ENCODE results near the gene BBS9. TPM values are rescaled to one million over a fixed set of nuclear protein-coding genes. Genes with fewer than 3 reads are reported as not detected.
A peak's percentile ranks its signal among the peaks of the same experiment; 100 is the strongest.

Gene BBS9
- total and polyA plus RNA-seq, 9 of the 15 experiments (the other 6 are each of a cell fraction or from before 2014, with no cell fraction given) = 0.77 to 3.3 (median 2.4) TPM

Small RNAs within 50 kb of the gene (small RNA-seq; reads per million reads assigned to genes)
- gene AC007312.1 (not detected), gene AC074338.1 (not detected), gene RNA5SP229 (1.8 reads per million, percentile 79 among the genes with 10 or more reads in this experiment)

Other genes with a start within 250 kb of the BBS9 start
- 27.3 and 27.8 TPM in 2 replicates for gene KBTBD2, start 237.8 kb upstream of the BBS9 start, total RNA-seq (2014; rRNA removed)
- gene KBTBD2, start 237.8 kb upstream of the BBS9 start, total RNA-seq (2014; rRNA removed; fragmentation: Illumina TruSeq; extraction: Trizol) = 40.3 and 50.3 TPM in 2 replicates
- gene KBTBD2, start 237.8 kb upstream of the BBS9 start, total RNA-seq (2015; rRNA removed; fragmentation: Illumina TruSeq; extraction: Trizol) = 33.8 and 35.8 TPM in 2 replicates
- gene KBTBD2, start 237.8 kb upstream of the BBS9 start, total RNA-seq (2021) = 27.0 and 31.4 TPM in 2 replicates
- gene KBTBD2, start 237.8 kb upstream of the BBS9 start, polyA plus RNA-seq (2011; rRNA removed) = 49.8 and 62.2 TPM in 2 replicates
- gene KBTBD2, start 237.8 kb upstream of the BBS9 start, polyA plus RNA-seq (2014; fragmentation: Illumina TruSeq; extraction: Trizol) = 29.1 and 35.2 TPM in 2 replicates
- gene KBTBD2, start 237.8 kb upstream of the BBS9 start, polyA plus RNA-seq (2014; fragmentation: Nextera tagmentation; extraction: Ambion mirVana) = 10 to 100 TPM; 22.8 to 22.9 TPM
- 27.4 and 30.8 TPM in 2 replicates for gene KBTBD2, start 237.8 kb upstream of the BBS9 start, polyA plus RNA-seq (2014; rRNA removed)
- 14.4 and 18.6 TPM in 2 replicates for gene FKBP9, start 172.1 kb upstream of the BBS9 start, total RNA-seq (2014; rRNA removed)
- gene FKBP9, start 172.1 kb upstream of the BBS9 start, total RNA-seq (2014; rRNA removed; fragmentation: Illumina TruSeq; extraction: Trizol) = 18.8 and 19.2 TPM in 2 replicates
- gene FKBP9, start 172.1 kb upstream of the BBS9 start, total RNA-seq (2015; rRNA removed; fragmentation: Illumina TruSeq; extraction: Trizol) = 17.0 and 17.8 TPM in 2 replicates
- gene FKBP9, start 172.1 kb upstream of the BBS9 start, total RNA-seq (2021) = 23.7 and 27.2 TPM in 2 replicates
- 15.9 and 18.6 TPM in 2 replicates for gene FKBP9, start 172.1 kb upstream of the BBS9 start, polyA plus RNA-seq (2011; rRNA removed)
- gene FKBP9, start 172.1 kb upstream of the BBS9 start, polyA plus RNA-seq (2014; fragmentation: Illumina TruSeq; extraction: Trizol) = 15.8 and 16.7 TPM in 2 replicates
- 1 to 10 TPM; 5.9 to 8.1 TPM for gene FKBP9, start 172.1 kb upstream of the BBS9 start, polyA plus RNA-seq (2014; fragmentation: Nextera tagmentation; extraction: Ambion mirVana)
- gene FKBP9, start 172.1 kb upstream of the BBS9 start, polyA plus RNA-seq (2014; rRNA removed) = 10.9 and 12.2 TPM in 2 replicates
- gene NT5C3A, start 66.8 kb upstream of the BBS9 start, total RNA-seq (2014; rRNA removed) = 42.9 and 45.1 TPM in 2 replicates
- 60.1 and 62.7 TPM in 2 replicates for gene NT5C3A, start 66.8 kb upstream of the BBS9 start, total RNA-seq (2014; rRNA removed; fragmentation: Illumina TruSeq; extraction: Trizol)
- gene NT5C3A, start 66.8 kb upstream of the BBS9 start, total RNA-seq (2015; rRNA removed; fragmentation: Illumina TruSeq; extraction: Trizol) = 38.8 and 43.4 TPM in 2 replicates
- 33.1 and 36.1 TPM in 2 replicates for gene NT5C3A, start 66.8 kb upstream of the BBS9 start, total RNA-seq (2021)
- gene NT5C3A, start 66.8 kb upstream of the BBS9 start, polyA plus RNA-seq (2011; rRNA removed) = 34.6 and 43.1 TPM in 2 replicates
- gene NT5C3A, start 66.8 kb upstream of the BBS9 start, polyA plus RNA-seq (2014; fragmentation: Illumina TruSeq; extraction: Trizol) = 40.0 and 41.7 TPM in 2 replicates
- gene NT5C3A, start 66.8 kb upstream of the BBS9 start, polyA plus RNA-seq (2014; fragmentation: Nextera tagmentation; extraction: Ambion mirVana) = 10 to 100 TPM; 18.6 to 27.0 TPM
- 35.0 and 47.6 TPM in 2 replicates for gene NT5C3A, start 66.8 kb upstream of the BBS9 start, polyA plus RNA-seq (2014; rRNA removed)
- gene RP9, start 20.2 kb upstream of the BBS9 start, total RNA-seq (2014; rRNA removed) = 34.0 and 35.6 TPM in 2 replicates
- 33.4 and 36.6 TPM in 2 replicates for gene RP9, start 20.2 kb upstream of the BBS9 start, total RNA-seq (2014; rRNA removed; fragmentation: Illumina TruSeq; extraction: Trizol)
- gene RP9, start 20.2 kb upstream of the BBS9 start, total RNA-seq (2015; rRNA removed; fragmentation: Illumina TruSeq; extraction: Trizol) = 33.0 and 35.2 TPM in 2 replicates
- 17.5 and 19.3 TPM in 2 replicates for gene RP9, start 20.2 kb upstream of the BBS9 start, total RNA-seq (2021)
- gene RP9, start 20.2 kb upstream of the BBS9 start, polyA plus RNA-seq (2011; rRNA removed) = 35.0 and 36.0 TPM in 2 replicates
- gene RP9, start 20.2 kb upstream of the BBS9 start, polyA plus RNA-seq (2014; fragmentation: Illumina TruSeq; extraction: Trizol) = 36.9 and 44.8 TPM in 2 replicates
- 10 to 100 TPM; 10.7 to 11.1 TPM for gene RP9, start 20.2 kb upstream of the BBS9 start, polyA plus RNA-seq (2014; fragmentation: Nextera tagmentation; extraction: Ambion mirVana)
- gene RP9, start 20.2 kb upstream of the BBS9 start, polyA plus RNA-seq (2014; rRNA removed) = 28.5 and 29.5 TPM in 2 replicates

Measured in K562 (cell line).